HG03442 (cell line): ENCODE results near the gene SEC16B.

Source experiments
- ATAC-seq: cut with Tn5 transposase; IDR thresholded peaks from one replicate; pipeline ENCODE4 v1.9.1; 2021; ENCODE audit warnings: mild to moderate bottlenecking, moderate library complexity; ENCODE audit not compliant: unreplicated experiment

Gene SEC16B

DNA sequence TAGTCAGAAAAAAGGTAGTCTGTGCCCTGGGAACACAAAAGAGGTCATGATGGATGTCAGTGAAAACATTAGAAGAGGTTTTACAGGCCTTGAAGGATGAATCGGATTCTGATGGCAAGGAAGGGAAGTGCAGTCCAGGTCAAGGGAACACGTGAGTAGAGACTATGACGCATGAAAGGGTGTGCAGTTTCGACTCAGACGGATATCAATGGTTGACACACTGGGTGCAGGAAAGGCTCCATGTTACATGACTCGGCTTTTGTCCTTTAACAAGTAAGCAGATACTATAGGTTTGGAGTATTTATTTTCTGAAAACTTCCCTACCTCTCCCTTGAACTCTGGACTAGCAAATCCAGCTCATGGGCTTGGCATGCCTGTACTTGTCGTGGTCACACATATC is 55.3 kb downstream of the SEC16B start:
- no peak for ATAC-seq

DNA sequence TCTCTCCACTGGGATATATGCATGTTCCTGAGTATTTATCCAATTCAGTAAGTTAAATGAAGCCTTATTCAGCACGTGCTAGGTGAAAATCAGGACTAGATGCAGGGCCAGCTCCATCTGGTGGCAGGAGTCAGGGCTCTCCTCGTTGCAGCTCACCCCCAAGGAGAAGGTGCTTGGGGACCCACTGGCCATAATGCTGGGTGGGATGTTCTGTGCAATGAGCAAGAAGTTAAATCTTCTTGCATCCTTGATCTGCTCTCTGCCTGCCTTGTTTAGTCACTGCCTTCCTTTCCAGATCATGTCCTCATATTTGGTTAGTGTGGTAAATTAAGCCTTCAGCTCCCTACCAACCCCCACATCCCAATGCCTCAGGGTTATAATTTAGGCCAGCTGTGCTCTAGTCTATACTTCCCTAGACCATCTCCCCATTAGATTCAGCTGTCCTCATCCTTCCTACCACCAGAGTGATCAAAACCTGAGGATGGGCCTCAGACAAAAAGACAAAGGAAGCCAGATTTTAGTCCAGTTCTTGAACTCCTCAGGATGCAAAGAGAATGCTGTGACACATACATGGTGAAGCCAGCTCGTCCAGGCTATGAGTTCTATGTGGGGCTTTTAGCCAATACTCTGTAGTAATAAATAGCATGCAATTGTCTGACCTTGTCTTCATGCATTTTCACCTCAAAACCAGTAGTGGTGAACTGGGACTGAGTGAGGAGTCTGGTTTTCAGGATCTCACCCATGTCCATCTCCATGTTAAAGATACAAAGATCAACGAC is 55.9 kb downstream of the SEC16B start:
- no peak for ATAC-seq

DNA sequence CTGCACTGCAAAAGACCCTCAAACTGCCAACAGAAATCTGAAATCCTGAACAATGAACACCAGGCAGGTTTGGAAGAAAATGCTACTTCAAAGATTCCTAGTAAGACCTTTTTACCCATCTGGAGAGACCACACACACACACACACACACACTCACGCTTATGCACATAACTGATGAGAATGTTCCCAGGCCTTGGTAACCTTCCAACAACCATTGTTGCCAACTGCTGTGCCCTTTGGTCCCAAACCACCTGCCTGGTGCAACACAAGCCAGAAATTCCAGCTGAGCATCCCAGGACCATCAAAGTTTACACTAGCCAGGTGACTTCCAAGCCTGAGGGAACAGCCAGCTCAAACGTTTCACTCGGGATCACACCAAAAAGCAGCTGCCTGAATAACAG is 56.9 kb downstream of the SEC16B start:
- ATAC-seq, result no peak

DNA sequence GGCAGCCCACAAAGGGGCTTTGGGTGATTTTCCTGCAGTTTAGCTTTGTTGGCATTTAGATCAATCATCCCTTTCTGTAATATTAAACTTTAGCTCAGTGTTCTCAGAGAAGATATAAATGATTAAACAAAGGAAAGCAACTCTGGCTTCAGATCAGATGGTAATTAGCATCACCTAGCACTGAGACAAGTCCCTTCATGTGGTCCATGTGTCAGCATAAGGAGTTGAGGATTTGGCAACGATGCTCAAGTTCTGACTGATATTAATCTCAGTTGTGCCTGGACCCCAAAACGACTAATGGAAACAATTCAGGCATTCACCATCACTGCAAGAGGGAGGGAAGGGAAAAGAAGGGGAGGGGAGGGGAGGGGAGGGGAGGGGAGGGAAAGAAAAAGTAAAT is 60.4 kb downstream of the SEC16B start:
- no peak for ATAC-seq

DNA sequence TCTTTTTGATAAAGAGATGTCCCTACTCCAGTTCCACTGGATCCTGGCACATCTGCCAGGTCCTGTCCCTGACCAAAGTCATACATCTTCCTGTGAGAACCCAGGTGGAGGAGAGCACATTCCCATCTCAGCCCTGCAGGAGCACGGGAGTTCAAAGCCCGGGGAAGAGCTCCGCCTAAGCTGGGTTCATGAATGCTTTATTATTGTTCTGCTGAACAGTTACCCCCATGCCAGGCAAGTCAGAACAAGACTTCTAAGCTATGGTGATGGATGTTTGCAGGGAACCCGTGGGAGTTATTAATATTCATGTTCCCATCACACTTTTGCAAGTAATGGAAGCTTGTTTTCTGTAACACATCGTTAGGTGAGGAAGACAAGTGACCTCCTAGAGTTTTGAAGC is 62.9 kb downstream of the SEC16B start:
- no peak for ATAC-seq

DNA sequence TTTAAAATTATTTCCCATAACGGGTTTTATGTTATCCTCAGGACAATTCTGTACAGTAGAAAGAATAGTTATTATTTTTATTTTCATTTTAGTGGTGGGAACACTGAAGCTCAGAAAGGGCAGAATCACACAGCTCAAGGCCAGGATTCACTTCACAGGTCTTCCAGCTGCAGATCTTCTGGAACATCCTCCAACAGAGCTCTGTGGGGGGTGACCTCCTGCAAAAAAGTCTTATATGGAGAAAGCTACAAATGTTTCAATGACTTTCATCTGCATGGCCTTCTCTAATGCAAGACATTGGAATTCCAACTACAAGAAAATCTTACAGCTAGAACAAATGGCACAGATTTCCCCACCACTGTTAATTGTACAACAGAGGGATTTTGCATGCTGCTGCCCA is 64.2 kb downstream of the SEC16B start:
- ATAC-seq, result no peak

DNA sequence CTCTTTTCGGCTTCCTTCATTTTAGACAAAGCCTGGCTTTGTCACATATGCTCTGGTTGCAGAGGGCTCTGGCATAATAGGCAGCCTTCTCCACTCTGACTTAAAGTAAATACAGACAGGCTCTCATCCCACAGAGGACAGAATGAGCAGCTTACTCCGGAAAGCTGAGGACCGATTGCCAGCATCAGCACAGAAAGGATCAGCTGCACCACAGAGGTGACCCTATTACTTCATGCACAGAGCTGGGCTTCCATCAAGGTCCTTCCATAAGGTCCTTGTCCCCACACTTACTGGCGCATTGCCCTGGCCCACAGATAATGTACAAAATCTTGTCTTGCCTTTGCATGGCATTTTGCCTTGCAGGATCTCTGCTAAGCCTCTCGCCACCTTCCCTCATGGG is 67.6 kb downstream of the SEC16B start:
- ATAC-seq, result no peak

DNA sequence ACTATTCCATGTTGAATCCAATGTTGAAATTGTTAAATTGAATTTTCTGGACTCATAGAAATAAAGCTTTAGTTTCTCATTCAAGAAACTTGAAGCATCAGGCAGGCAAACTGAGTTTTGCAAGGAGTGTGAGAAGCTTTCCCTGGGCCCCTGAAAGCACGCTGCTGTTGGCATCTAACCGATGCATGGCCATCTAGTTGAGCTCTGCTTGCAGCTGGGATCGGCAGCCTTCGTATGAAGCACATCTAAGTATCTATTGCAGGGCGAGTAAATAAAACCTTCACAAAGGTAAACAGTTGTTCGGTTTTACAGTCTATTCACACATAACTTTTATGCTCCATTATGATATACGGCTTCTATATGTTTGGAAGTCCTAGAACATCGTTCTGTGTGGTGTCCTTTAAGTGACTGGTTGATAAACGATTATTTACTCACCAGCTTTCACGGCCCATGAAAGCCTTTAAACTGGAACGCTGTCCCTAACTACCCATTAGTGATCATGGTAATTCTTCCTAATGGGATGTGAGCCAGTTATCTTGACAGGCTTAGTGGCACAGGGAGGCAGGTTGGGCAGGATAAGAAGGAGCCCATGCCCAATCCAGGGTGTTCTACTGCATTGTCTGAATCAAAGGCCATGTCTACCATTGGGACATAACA is 71.7 kb downstream of the SEC16B start:
- no peak for ATAC-seq

DNA sequence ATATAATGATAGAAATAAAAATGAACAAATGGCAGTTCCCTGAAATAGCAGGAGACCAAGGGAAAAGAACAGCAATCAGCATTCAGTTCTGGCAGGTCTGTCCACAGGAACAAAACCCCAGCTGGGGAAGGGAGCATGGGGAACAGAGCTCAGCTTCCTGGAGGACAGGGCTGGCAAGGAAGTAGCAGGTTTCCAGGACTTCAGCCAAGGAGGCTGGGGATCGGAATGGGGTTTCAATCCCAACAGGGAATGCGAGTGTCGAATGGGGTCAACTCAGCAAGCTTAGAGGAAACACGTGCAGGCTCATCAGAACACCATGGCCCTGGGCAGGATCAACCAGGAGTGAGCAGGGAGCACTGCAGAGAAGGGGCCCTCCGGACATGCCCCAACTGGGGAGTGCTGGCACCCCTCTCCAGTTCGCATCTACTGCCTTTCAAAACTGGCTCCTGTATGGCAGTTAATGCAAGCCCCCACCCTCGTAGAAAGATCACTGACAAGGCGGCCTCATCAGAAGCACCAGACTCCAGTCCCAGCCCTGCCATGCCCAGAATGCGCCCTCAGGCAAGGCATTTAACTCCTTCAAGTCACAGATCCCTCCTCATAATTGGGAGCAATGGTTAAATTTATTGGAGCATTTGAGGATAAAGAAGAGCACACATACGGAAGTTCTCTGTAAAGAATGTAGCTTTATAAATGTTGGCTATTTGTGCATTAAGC is 72.4 kb downstream of the SEC16B start:
- ATAC-seq, result no peak
